ENCODE results near the gene CUTA. TPM values are rescaled to one million over a fixed set of nuclear protein-coding genes. Genes with fewer than 3 reads are reported as not detected.

CUTA gene
- total and polyA plus RNA-seq, 2 of the 13 experiments (the other 11 are each of a cell fraction or from before 2014, with no cell fraction given), result 170 to 180 TPM

DNA sequence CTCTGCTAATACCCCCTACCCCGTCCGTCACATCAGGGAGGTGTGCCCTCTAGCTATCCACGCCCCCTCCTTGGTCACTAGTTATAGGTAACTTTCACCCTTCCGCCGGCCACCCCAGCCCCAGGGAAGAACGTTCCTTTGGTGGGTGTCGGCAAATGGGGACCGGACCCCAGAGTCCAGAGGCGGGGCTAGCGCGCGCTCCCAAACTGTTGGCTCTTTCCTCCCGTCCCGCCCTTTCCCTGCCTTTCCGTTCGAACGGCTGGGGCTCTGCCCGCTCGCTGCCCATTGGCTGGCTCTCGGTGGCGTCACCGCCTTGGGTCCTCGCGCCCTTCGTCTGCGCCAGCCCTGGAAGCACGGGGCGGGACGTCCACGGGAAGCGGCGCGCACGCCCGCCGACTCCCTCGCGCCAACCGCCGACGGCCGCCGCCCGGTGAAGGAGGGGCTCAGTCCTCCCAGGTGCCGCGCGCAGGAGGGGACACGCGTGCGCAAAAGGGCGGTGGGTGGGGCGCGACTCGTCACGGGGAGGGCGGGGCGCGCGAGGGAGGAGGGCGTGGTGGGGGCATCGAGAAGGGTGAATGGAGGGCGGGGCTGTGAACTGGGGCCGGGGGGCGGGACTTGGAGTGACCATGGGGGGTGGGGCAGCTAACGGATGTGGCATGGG, 7.7 kb downstream of the CUTA start (continued):
- TF ChIP-seq, protein P1, sequence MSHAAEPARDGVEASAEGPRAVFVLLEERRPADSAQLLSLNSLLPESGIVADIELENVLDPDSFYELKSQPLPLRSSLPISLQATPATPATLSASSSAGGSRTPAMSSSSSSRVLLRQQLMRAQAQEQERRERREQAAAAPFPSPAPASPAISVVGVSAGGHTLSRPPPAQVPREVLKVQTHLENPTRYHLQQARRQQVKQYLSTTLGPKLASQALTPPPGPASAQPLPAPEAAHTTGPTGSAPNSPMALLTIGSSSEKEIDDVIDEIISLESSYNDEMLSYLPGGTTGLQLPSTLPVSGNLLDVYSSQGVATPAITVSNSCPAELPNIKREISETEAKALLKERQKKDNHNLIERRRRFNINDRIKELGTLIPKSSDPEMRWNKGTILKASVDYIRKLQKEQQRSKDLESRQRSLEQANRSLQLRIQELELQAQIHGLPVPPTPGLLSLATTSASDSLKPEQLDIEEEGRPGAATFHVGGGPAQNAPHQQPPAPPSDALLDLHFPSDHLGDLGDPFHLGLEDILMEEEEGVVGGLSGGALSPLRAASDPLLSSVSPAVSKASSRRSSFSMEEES (CRISPR knock-in tag; IDR thresholded peaks at IDR 0.05), result peak; percentile 83
- TF ChIP-seq KLF15 (CRISPR knock-in tag; IDR thresholded peaks at IDR 0.05; ENCODE audit: borderline replicate concordance) (no peak), ONECUT2 (CRISPR knock-in tag; IDR thresholded peaks at IDR 0.05) (0 out of 2 replicates have a peak, but pooled peaks have one; percentile 6), ZNF75D (CRISPR knock-in tag; IDR thresholded peaks at IDR 0.05; ENCODE audit: borderline replicate concordance) (no peak), TRIM24 (CRISPR knock-in tag; IDR thresholded peaks at IDR 0.05) (no peak), GFI1 (CRISPR knock-in tag; IDR thresholded peaks at IDR 0.05; ENCODE audit: borderline replicate concordance) (no peak), RFX5 (IDR thresholded peaks at IDR 0.05; ENCODE audit: low read depth, low read length) (peak; percentile 66), NR1H2 (CRISPR knock-in tag; IDR thresholded peaks at IDR 0.05; ENCODE audit: borderline replicate concordance, low read depth) (no peak), ZNF460 (CRISPR knock-in tag; IDR thresholded peaks at IDR 0.05; ENCODE audit: borderline replicate concordance) (no peak; the same call in 1 of the 2 replicates), ZNF557 (CRISPR knock-in tag; IDR thresholded peaks at IDR 0.05) (peak; percentile 80; the same call in 1 of the 2 replicates), ZNF264 (CRISPR knock-in tag; IDR thresholded peaks at IDR 0.05) (no peak), HNRNPLL (IDR thresholded peaks at IDR 0.05; ENCODE audit: low read depth, low read length, poor library complexity, severe bottlenecking) (peak; percentile 88), ZNF552 (CRISPR knock-in tag; IDR thresholded peaks at IDR 0.05; ENCODE audit: borderline replicate concordance) (peak; percentile 76; the same call in 1 of the 2 replicates), ZNF160 (CRISPR knock-in tag; IDR thresholded peaks at IDR 0.05) (peak; percentile 94; the same call in 1 of the 2 replicates), HOXA9 (CRISPR knock-in tag; IDR thresholded peaks at IDR 0.05; ENCODE audit: borderline replicate concordance) (peak; percentile 99), REL (CRISPR knock-in tag; conservative IDR thresholded peaks at IDR 0.05) (peak; percentile 100), NR2F2 (IDR thresholded peaks at IDR 0.05; ENCODE audit: borderline replicate concordance, low read depth) (no peak; the same call in 1 of the 2 replicates), ZSCAN30 (CRISPR knock-in tag; IDR thresholded peaks at IDR 0.05) (no peak)
- TF ChIP-seq, protein P2, sequence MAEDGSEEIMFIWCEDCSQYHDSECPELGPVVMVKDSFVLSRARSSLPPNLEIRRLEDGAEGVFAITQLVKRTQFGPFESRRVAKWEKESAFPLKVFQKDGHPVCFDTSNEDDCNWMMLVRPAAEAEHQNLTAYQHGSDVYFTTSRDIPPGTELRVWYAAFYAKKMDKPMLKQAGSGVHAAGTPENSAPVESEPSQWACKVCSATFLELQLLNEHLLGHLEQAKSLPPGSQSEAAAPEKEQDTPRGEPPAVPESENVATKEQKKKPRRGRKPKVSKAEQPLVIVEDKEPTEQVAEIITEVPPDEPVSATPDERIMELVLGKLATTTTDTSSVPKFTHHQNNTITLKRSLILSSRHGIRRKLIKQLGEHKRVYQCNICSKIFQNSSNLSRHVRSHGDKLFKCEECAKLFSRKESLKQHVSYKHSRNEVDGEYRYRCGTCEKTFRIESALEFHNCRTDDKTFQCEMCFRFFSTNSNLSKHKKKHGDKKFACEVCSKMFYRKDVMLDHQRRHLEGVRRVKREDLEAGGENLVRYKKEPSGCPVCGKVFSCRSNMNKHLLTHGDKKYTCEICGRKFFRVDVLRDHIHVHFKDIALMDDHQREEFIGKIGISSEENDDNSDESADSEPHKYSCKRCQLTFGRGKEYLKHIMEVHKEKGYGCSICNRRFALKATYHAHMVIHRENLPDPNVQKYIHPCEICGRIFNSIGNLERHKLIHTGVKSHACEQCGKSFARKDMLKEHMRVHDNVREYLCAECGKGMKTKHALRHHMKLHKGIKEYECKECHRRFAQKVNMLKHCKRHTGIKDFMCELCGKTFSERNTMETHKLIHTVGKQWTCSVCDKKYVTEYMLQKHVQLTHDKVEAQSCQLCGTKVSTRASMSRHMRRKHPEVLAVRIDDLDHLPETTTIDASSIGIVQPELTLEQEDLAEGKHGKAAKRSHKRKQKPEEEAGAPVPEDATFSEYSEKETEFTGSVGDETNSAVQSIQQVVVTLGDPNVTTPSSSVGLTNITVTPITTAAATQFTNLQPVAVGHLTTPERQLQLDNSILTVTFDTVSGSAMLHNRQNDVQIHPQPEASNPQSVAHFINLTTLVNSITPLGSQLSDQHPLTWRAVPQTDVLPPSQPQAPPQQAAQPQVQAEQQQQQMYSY (CRISPR knock-in tag; IDR thresholded peaks at IDR 0.05), result peak; percentile 44; the same call in 1 of the 2 replicates
- TF ChIP-seq, protein P3, sequence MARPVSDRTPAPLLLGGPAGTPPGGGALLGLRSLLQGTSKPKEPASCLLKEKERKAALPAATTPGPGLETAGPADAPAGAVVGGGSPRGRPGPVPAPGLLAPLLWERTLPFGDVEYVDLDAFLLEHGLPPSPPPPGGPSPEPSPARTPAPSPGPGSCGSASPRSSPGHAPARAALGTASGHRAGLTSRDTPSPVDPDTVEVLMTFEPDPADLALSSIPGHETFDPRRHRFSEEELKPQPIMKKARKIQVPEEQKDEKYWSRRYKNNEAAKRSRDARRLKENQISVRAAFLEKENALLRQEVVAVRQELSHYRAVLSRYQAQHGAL (CRISPR knock-in tag; IDR thresholded peaks at IDR 0.05; ENCODE audit: not compliant biosample characterization), result peak; percentile 72
- TF ChIP-seq, protein P4, sequence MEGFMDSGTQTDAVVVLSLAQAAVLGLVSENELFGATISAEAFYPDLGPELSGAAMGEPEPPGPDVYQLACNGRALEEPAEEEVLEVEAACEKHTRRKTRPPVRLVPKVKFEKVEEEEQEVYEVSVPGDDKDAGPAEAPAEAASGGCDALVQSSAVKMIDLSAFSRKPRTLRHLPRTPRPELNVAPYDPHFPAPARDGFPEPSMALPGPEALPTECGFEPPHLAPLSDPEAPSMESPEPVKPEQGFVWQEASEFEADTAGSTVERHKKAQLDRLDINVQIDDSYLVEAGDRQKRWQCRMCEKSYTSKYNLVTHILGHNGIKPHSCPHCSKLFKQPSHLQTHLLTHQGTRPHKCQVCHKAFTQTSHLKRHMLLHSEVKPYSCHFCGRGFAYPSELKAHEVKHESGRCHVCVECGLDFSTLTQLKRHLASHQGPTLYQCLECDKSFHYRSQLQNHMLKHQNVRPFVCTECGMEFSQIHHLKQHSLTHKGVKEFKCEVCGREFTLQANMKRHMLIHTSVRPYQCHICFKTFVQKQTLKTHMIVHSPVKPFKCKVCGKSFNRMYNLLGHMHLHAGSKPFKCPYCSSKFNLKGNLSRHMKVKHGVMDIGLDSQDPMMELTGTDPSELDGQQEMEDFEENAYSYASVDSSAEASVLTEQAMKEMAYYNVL (CRISPR knock-in tag; IDR thresholded peaks at IDR 0.05; ENCODE audit: borderline replicate concordance), result peak; percentile 76; the same call in 1 of the 2 replicates

Data from HepG2 (cell line).